ENCODE measurements around the gene WDFY3. TPM values are rescaled to one million over a fixed set of nuclear protein-coding genes. Genes with fewer than 3 reads are reported as not detected.
A peak's percentile ranks its signal among the peaks of the same experiment; 100 is the strongest.

The WDFY3 gene
- total RNA-seq, 1 experiment from 2014 or later: 39.9 TPM

DNA sequence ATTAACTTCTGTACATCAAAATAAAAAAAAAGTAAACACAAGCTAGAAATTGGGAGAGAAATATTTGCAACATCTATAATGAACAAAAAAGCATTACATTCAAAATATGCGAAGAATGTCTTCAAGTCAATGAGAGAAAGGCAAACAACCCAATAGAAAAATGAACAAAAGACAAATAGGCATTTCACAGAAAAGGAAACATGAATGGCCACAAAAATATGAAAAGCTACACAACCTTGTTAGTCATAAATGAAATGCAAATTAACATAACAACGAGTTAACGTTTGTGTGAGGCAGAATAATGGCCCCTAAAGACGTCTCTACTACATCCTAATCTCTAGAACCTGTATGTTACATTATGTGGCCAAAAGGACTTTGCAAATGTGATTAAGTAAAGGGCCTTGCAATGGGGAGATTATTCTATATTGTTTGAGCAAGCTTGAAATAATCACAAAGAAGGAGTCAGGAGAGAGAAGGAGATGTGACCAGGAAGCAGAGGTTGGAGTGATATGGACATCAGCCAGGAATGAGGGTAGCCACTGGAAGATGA, 86.8 kb downstream of the WDFY3 start:
- no peak overlapping the region for H3K4me2 ChIP-seq (ENCODE audit: low read length)
- TF ChIP-seq, protein P1, sequence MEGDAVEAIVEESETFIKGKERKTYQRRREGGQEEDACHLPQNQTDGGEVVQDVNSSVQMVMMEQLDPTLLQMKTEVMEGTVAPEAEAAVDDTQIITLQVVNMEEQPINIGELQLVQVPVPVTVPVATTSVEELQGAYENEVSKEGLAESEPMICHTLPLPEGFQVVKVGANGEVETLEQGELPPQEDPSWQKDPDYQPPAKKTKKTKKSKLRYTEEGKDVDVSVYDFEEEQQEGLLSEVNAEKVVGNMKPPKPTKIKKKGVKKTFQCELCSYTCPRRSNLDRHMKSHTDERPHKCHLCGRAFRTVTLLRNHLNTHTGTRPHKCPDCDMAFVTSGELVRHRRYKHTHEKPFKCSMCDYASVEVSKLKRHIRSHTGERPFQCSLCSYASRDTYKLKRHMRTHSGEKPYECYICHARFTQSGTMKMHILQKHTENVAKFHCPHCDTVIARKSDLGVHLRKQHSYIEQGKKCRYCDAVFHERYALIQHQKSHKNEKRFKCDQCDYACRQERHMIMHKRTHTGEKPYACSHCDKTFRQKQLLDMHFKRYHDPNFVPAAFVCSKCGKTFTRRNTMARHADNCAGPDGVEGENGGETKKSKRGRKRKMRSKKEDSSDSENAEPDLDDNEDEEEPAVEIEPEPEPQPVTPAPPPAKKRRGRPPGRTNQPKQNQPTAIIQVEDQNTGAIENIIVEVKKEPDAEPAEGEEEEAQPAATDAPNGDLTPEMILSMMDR (IDR thresholded peaks at IDR 0.05 in 2 of 3, conservative IDR thresholded peaks at IDR 0.05 in 1 of 3; ENCODE audit: borderline replicate concordance in 1 of 3, insufficient read depth in 1 of 3, low read depth in 2 of 3, low read length in 2 of 3): no peak
- no peaks in the 10 kb centered on the region for H3K36me3 ChIP-seq (ENCODE audit: control insufficient read depth in 1 of 2, insufficient read depth in 2 of 2, low read length in 2 of 2)
- no peaks in the 10 kb centered on the region for H3K79me2 ChIP-seq (ENCODE audit: insufficient read depth, low read length)
- H3K9ac ChIP-seq (ENCODE audit: low read length): no peak overlapping the region
- POLR2A ChIA-PET: no interaction called here
- H3K9me3 ChIP-seq (ENCODE audit: control insufficient read depth in 1 of 2, insufficient read depth in 1 of 2, low read depth in 1 of 2, low read length in 2 of 2): no peaks in the 10 kb centered on the region
- ATAC-seq (no peak), DNase-seq (ENCODE audit: low read depth, low spot score) (no peak)
- H2AFZ ChIP-seq (ENCODE audit: low read depth, low read length, poor library complexity, severe bottlenecking): no peak overlapping the region
- RAD21 ChIA-PET (ENCODE audit: low non-redundant PET in 1 of 2, low total read pairs in 2 of 2, uncharacterized antibody in 2 of 2, unreplicated experiment in 2 of 2): no interaction called here
- BruUV-seq (replicated peaks): no TSS peak
- no peak overlapping the region for H3K27ac ChIP-seq (ENCODE audit: low read depth, low read length)
- intact Hi-C loops (cut with micrococcal nuclease): no loop called here
- peaks cover 5 to 23% of the 10 kb centered on the region in 2 experiments; a peak in 3 of 4 replicates for H3K4me1 ChIP-seq (ENCODE audit: control insufficient read depth in 1 of 2, insufficient read depth in 2 of 2, low read length in 2 of 2)
- no peak overlapping the region for H3K4me3 ChIP-seq (replicated peaks in 1 of 2; ENCODE audit: low read depth in 1 of 2, low read length in 2 of 2)
- H3K9me2 ChIP-seq (ENCODE audit: insufficient read depth): no peaks in the 10 kb centered on the region; the same call in 1 of the 2 replicates
- CTCF ChIA-PET: no interaction called here
- H3K27me3 ChIP-seq (ENCODE audit: insufficient read depth, low read length): no peaks in the 10 kb centered on the region
- H4K20me1 ChIP-seq (ENCODE audit: insufficient read depth): no peaks in the 10 kb centered on the region

DNA sequence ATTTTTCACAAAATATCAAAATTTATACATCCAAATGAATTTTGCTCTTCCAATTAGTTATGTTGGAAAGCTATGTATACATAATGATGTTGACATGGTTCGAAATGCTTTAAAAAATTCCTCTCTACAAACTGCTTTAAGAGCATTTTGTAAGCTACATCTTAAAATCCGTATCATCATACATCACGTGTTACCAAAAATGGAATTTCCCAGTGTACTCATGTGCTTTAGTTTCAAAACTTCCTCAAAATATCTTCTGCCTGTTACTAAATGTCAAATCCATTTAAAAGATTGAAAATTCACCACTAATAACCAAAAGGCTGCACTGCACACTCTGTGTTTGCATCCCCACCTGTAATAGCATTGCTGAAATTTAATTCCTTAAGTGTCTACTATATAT, 87.9 kb downstream of the WDFY3 start:
- Histone ChIP-seq H3K4me3 (replicated peaks in 1 of 2; ENCODE audit: low read depth in 1 of 2, low read length in 2 of 2) (no peak overlapping the region), H3K9ac (ENCODE audit: low read length) (no peak overlapping the region), H3K79me2 (ENCODE audit: insufficient read depth, low read length) (no peaks in the 10 kb centered on the region), H3K4me2 (ENCODE audit: low read length) (peak overlapping the region; percentile 31; the same call in 1 of the 2 replicates), H4K20me1 (ENCODE audit: insufficient read depth) (no peaks in the 10 kb centered on the region), H2AFZ (ENCODE audit: low read depth, low read length, poor library complexity, severe bottlenecking) (no peak overlapping the region), H3K27me3 (ENCODE audit: insufficient read depth, low read length) (no peaks in the 10 kb centered on the region), H3K9me3 (ENCODE audit: control insufficient read depth in 1 of 2, insufficient read depth in 1 of 2, low read depth in 1 of 2, low read length in 2 of 2) (no peaks in the 10 kb centered on the region), H3K36me3 (ENCODE audit: control insufficient read depth in 1 of 2, insufficient read depth in 2 of 2, low read length in 2 of 2) (no peaks in the 10 kb centered on the region), H3K9me2 (ENCODE audit: insufficient read depth) (no peaks in the 10 kb centered on the region; the same call in 1 of the 2 replicates), H3K4me1 (ENCODE audit: control insufficient read depth in 1 of 2, insufficient read depth in 2 of 2, low read length in 2 of 2) (peaks cover 5 to 23% of the 10 kb centered on the region in 2 experiments; a peak in 3 of 4 replicates), H3K27ac (ENCODE audit: low read depth, low read length) (no peak overlapping the region)
- TF ChIP-seq ELF1 (IDR thresholded peaks at IDR 0.05; ENCODE audit: borderline replicate concordance, low read depth) (no peak), CEBPB (IDR thresholded peaks at IDR 0.05; ENCODE audit: low read depth) (no peak)
- ChIA-PET CTCF (no interaction called here), RAD21 (ENCODE audit: low non-redundant PET in 1 of 2, low total read pairs in 2 of 2, uncharacterized antibody in 2 of 2, unreplicated experiment in 2 of 2) (no interaction called here), POLR2A (no interaction called here)
- BruUV-seq (replicated peaks): no TSS peak
- ATAC-seq: no peak
- DNase-seq (ENCODE audit: low read depth, low spot score): no peak
- intact Hi-C loops (cut with micrococcal nuclease): no loop called here

Measured in HCT116 (cell line).